IPS-15b (cell line): ENCODE measurements around the gene CFAP58.
A peak's percentile ranks its signal among the peaks of the same experiment; 100 is the strongest.

ENCODE experiments used
- H3K27me3 ChIP-seq: one replicate; pipeline ENCODE4 v1.6.1; 2013; ENCODE audit warnings: low read length; ENCODE audit not compliant: control insufficient read depth, insufficient read depth
- H3K36me3 ChIP-seq: one replicate; pipeline ENCODE4 v1.6.1; 2013; ENCODE audit warnings: low read length; ENCODE audit not compliant: control insufficient read depth, insufficient read depth
- H3K4me1 ChIP-seq: one replicate; pipeline ENCODE4 v1.6.1; 2013; ENCODE audit warnings: mild to moderate bottlenecking, low read length; ENCODE audit not compliant: control insufficient read depth, insufficient read depth
- H3K4me3 ChIP-seq: one replicate; pipeline ENCODE4 v1.5.1; 2013; ENCODE audit warnings: low read depth, low read length
- H3K9ac ChIP-seq: one replicate; pipeline ENCODE4 v1.6.1; 2013; ENCODE audit warnings: low read depth, mild to moderate bottlenecking, low read length
- H3K9me3 ChIP-seq: one replicate; pipeline ENCODE4 v1.6.1; 2013; ENCODE audit warnings: mild to moderate bottlenecking, low read length; ENCODE audit not compliant: control insufficient read depth, insufficient read depth

CFAP58 gene

GRCh38 chr10:104332243-104333031, 21.2 kb upstream of the CFAP58 start:
- no peak overlapping the region for H3K9ac ChIP-seq
- peaks cover 45% of the 10 kb centered on the region for H3K4me1 ChIP-seq
- H3K27me3 ChIP-seq: no peaks in the 10 kb centered on the region
- H3K36me3 ChIP-seq: no peaks in the 10 kb centered on the region
- no peaks in the 10 kb centered on the region for H3K9me3 ChIP-seq
- H3K4me3 ChIP-seq: no peak overlapping the region

GRCh38 chr10:104333032-104333727, 20.5 kb upstream of the CFAP58 start:
- H3K36me3 ChIP-seq: no peaks in the 10 kb centered on the region
- no peaks in the 10 kb centered on the region for H3K27me3 ChIP-seq
- no peaks in the 10 kb centered on the region for H3K9me3 ChIP-seq
- H3K9ac ChIP-seq: no peak overlapping the region
- H3K4me3 ChIP-seq: no peak overlapping the region
- H3K4me1 ChIP-seq: peaks cover 38% of the 10 kb centered on the region

- no peaks in the 10 kb centered on the region for H3K27me3 ChIP-seq
- no peak overlapping the region for H3K9ac ChIP-seq
- peaks cover 35% of the 10 kb centered on the region for H3K4me1 ChIP-seq
- no peaks in the 10 kb centered on the region for H3K9me3 ChIP-seq
- no peaks in the 10 kb centered on the region for H3K36me3 ChIP-seq
- no peak overlapping the region for H3K4me3 ChIP-seq
Observed at GRCh38 chr10:104333728-104334373, 19.8 kb upstream of the CFAP58 start.

- no peak overlapping the region for H3K9ac ChIP-seq
- peaks cover 35% of the 10 kb centered on the region for H3K4me1 ChIP-seq
- H3K4me3 ChIP-seq: no peak overlapping the region
- no peaks in the 10 kb centered on the region for H3K9me3 ChIP-seq
- H3K36me3 ChIP-seq: no peaks in the 10 kb centered on the region
- H3K27me3 ChIP-seq: peaks cover 5% of the 10 kb centered on the region
Observed at GRCh38 chr10:104334561-104334960, 19.1 kb upstream of the CFAP58 start.

GRCh38 chr10:104334965-104335650, 18.5 kb upstream of the CFAP58 start:
- no peaks in the 10 kb centered on the region for H3K36me3 ChIP-seq
- H3K4me1 ChIP-seq: peaks cover 33% of the 10 kb centered on the region
- H3K27me3 ChIP-seq: peaks cover 10% of the 10 kb centered on the region
- H3K9me3 ChIP-seq: no peaks in the 10 kb centered on the region
- H3K4me3 ChIP-seq: no peak overlapping the region
- H3K9ac ChIP-seq: no peak overlapping the region

GRCh38 chr10:104336821-104337467, 16.7 kb upstream of the CFAP58 start:
- Histone ChIP-seq H3K4me1 (peaks cover 22% of the 10 kb centered on the region), H3K9me3 (no peaks in the 10 kb centered on the region), H3K4me3 (peak overlapping the region; percentile 82), H3K36me3 (no peaks in the 10 kb centered on the region), H3K27me3 (peaks cover 13% of the 10 kb centered on the region), H3K9ac (peak overlapping the region; percentile 9)

GRCh38 chr10:104337521-104337984, 16.1 kb upstream of the CFAP58 start:
- H3K36me3 ChIP-seq: no peaks in the 10 kb centered on the region
- peaks cover 13% of the 10 kb centered on the region for H3K27me3 ChIP-seq
- H3K4me1 ChIP-seq: peaks cover 16% of the 10 kb centered on the region
- H3K9me3 ChIP-seq: no peaks in the 10 kb centered on the region
- H3K9ac ChIP-seq: peak overlapping the region; percentile 80
- H3K4me3 ChIP-seq: peak overlapping the region; percentile 82

GRCh38 chr10:104337985-104338735, 15.5 kb upstream of the CFAP58 start, which contains the start of gene ITPRIP:
TSS of gene ITPRIP (minus strand) at chr10:104338465. CDS start at chr10:104316051, 22,414 bp downstream.
- H3K4me1 ChIP-seq: peaks cover 10% of the 10 kb centered on the region
- no peaks in the 10 kb centered on the region for H3K36me3 ChIP-seq
- H3K9me3 ChIP-seq: no peaks in the 10 kb centered on the region
- peak within 1 kb of the TSS; percentile 82 for H3K4me3 ChIP-seq
- H3K9ac ChIP-seq: peak within 1 kb of the TSS; percentile 80
- peaks cover 13% of the 10 kb centered on the region for H3K27me3 ChIP-seq

GRCh38 chr10:104339469-104340110, 14.0 kb upstream of the CFAP58 start:
- Histone ChIP-seq H3K9me3 (no peaks in the 10 kb centered on the region), H3K27me3 (peaks cover 13% of the 10 kb centered on the region), H3K4me3 (peak overlapping the region; percentile 82), H3K4me1 (peaks cover 7% of the 10 kb centered on the region), H3K36me3 (no peaks in the 10 kb centered on the region), H3K9ac (peak overlapping the region; percentile 32)

GRCh38 chr10:104340111-104340526, 13.5 kb upstream of the CFAP58 start:
- H3K27me3 ChIP-seq: peaks cover 13% of the 10 kb centered on the region
- no peak overlapping the region for H3K4me3 ChIP-seq
- H3K36me3 ChIP-seq: no peaks in the 10 kb centered on the region
- peaks cover 7% of the 10 kb centered on the region for H3K4me1 ChIP-seq
- H3K9me3 ChIP-seq: no peaks in the 10 kb centered on the region
- H3K9ac ChIP-seq: no peak overlapping the region
